ENCODE data around the gene SMIM35.
"Not testable (repeated sequence)": the region's sequence is repeated elsewhere in the genome, so short reads cannot be mapped to it uniquely, and the experiment has no call there.

The SMIM35 gene

DNA sequence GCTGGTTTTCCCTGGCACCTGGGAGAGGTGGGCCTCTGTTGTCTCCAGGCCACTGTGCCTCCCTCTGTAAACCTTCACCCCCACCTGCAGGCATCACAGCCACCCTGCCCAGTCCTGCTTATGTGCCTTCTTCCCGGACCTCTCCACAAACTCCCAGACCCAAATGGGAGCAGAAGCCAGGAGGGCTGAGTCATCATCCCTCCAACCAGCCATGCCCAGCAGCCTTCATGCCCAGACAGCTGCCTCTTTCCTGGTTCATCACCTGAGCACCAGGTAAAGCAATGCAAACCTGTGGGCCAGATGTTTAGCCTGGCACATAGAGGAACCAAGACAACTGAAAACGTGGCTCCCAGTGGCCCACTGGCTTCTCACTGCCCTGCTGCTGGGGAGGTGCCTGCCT is 12.0 kb downstream of the SMIM35 start:
- no peak for DNase-seq (ENCODE audit: low read depth)
- Histone ChIP-seq H3K36me3 (ENCODE audit: control insufficient read depth, insufficient read depth, low read length, severe bottlenecking) (no peaks in the 10 kb centered on the region), H3K27me3 (replicated peaks; ENCODE audit: control insufficient read depth, insufficient read depth, low read length) (peaks cover 62% of the 10 kb centered on the region), H3K9me3 (ENCODE audit: control insufficient read depth, low read length) (peaks cover 6% of the 10 kb centered on the region), H3K4me3 (ENCODE audit: low read length) (no peak overlapping the region), H3K4me1 (ENCODE audit: control insufficient read depth, insufficient read depth, low read length) (no peaks in the 10 kb centered on the region), H3K9ac (ENCODE audit: low read length) (no peak overlapping the region)

- H3K9me3 ChIP-seq (ENCODE audit: control insufficient read depth, low read length), result peaks cover 6% of the 10 kb centered on the region
- H3K36me3 ChIP-seq (ENCODE audit: control insufficient read depth, insufficient read depth, low read length, severe bottlenecking), result no peaks in the 10 kb centered on the region
- no peak overlapping the region for H3K4me3 ChIP-seq (ENCODE audit: low read length)
- DNase-seq (ENCODE audit: low read depth), result no peak
- no peaks in the 10 kb centered on the region for H3K4me1 ChIP-seq (ENCODE audit: control insufficient read depth, insufficient read depth, low read length)
- H3K27me3 ChIP-seq (replicated peaks; ENCODE audit: control insufficient read depth, insufficient read depth, low read length), result peaks cover 56% of the 10 kb centered on the region
- H3K9ac ChIP-seq (ENCODE audit: low read length), result no peak overlapping the region
Observed at GRCh38 chr11:118074091-118074685, 12.6 kb downstream of the SMIM35 start.

DNA sequence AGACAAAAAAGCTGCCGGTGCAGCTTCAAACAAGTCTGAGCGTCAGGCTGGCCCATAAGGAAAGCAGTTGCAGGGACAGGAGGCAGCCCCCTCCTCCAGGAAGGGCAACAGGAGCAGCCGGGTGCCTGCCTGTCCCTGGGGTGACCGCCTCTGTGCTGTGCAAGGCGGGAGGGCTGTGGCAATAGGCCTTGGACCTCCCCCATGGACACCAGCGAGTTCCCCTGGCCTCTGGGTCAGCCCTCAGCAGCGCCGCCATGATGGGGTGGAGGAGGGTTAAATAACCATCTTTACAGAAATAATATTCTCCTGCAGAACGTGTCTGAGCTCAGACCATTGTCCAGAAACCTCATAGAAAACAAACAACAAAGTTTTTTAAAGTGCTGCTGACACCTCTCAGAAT is 13.2 kb downstream of the SMIM35 start:
- H3K4me3 ChIP-seq (ENCODE audit: low read length), result no peak overlapping the region
- no peaks in the 10 kb centered on the region for H3K4me1 ChIP-seq (ENCODE audit: control insufficient read depth, insufficient read depth, low read length)
- DNase-seq (ENCODE audit: low read depth), result no peak
- H3K36me3 ChIP-seq (ENCODE audit: control insufficient read depth, insufficient read depth, low read length, severe bottlenecking), result no peaks in the 10 kb centered on the region
- peaks cover 6% of the 10 kb centered on the region for H3K9me3 ChIP-seq (ENCODE audit: control insufficient read depth, low read length)
- no peak overlapping the region for H3K9ac ChIP-seq (ENCODE audit: low read length)
- peaks cover 53% of the 10 kb centered on the region for H3K27me3 ChIP-seq (replicated peaks; ENCODE audit: control insufficient read depth, insufficient read depth, low read length)

DNA sequence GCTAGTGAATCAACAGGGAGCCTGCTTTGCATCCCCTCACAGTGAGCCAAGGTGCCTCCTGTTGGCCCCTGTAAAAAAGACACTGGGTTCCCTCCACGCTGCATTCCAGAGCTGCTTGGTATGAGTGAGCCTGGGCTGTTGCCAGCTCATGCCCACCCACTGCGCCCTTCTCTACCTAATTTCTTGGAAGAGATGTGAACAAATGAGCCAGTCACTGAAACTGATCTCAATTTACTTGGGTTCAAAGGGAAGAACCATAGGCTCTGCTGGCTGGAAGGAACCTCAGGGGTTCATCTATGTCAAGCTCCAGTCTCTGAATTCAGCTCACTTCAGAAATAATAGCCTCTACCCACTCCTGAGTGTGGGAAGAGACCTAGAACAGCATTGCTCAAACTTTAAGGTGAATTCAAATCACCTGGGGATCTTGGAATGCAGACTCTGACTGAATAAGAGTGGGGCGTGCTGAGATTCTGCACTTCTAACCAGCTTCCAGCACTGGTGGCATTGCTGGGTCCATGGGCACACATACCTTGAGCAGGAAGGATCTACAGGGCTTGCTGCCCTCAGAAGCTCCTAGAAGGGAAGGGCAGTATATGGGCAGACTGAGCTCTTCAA is 15.2 kb downstream of the SMIM35 start:
- no peak for DNase-seq (ENCODE audit: low read depth)

DNA sequence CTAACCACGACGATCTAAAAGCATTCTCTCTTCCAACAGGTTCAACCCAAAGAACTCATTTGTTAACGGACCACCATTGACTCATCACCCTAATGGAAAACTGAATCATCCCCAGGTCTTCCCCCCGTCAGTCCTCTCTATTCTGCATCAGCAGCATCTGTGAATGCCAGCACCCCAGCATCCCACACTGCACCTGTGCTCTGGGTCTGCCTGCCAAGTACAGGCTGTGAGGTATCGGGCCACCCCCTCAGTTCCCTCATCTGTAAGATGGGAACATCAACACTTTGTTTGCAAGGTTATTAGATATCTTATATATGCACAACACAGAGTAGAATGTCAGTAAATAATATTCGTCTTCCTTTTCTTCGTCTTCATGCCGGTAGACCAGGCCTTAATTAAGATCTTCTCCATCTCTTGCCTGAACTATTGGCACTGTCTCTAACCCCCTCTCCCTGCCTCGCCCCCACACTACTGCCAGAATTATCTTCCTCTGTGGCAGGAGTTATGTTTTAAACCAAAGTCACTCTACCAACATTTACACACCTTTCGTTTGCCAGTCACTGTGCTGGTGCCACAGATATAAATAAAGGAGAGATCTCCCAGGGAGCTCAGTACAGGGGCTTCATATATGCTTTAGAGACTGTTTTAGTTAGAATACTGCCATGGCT is 17.7 kb downstream of the SMIM35 start:
- no peak overlapping the region for H3K4me3 ChIP-seq (ENCODE audit: low read length)
- no peaks in the 10 kb centered on the region for H3K36me3 ChIP-seq (ENCODE audit: control insufficient read depth, insufficient read depth, low read length, severe bottlenecking)
- H3K4me1 ChIP-seq (ENCODE audit: control insufficient read depth, insufficient read depth, low read length), result no peaks in the 10 kb centered on the region
- no peaks in the 10 kb centered on the region for H3K9me3 ChIP-seq (ENCODE audit: control insufficient read depth, low read length)
- no peak overlapping the region for H3K9ac ChIP-seq (ENCODE audit: low read length)
- DNase-seq (ENCODE audit: low read depth), result no peak
- peaks cover 57% of the 10 kb centered on the region for H3K27me3 ChIP-seq (replicated peaks; ENCODE audit: control insufficient read depth, insufficient read depth, low read length)

More for the DNA sequence above, 15.2 kb downstream of the SMIM35 start:
- H3K9ac ChIP-seq (ENCODE audit: low read length), result no peak overlapping the region
- peaks cover 3% of the 10 kb centered on the region for H3K9me3 ChIP-seq (ENCODE audit: control insufficient read depth, low read length)
- no peak overlapping the region for H3K4me3 ChIP-seq (ENCODE audit: low read length)
- H3K36me3 ChIP-seq (ENCODE audit: control insufficient read depth, insufficient read depth, low read length, severe bottlenecking), result no peaks in the 10 kb centered on the region
- no peaks in the 10 kb centered on the region for H3K4me1 ChIP-seq (ENCODE audit: control insufficient read depth, insufficient read depth, low read length)
- H3K27me3 ChIP-seq (replicated peaks; ENCODE audit: control insufficient read depth, insufficient read depth, low read length), result peaks cover 44% of the 10 kb centered on the region

- H3K36me3 ChIP-seq (ENCODE audit: control insufficient read depth, insufficient read depth, low read length, severe bottlenecking), result no peaks in the 10 kb centered on the region
- H3K27me3 ChIP-seq (replicated peaks; ENCODE audit: control insufficient read depth, insufficient read depth, low read length), result peaks cover 59% of the 10 kb centered on the region
- H3K9ac ChIP-seq (ENCODE audit: low read length), result no peak overlapping the region
- H3K4me3 ChIP-seq (ENCODE audit: low read length), result no peak overlapping the region
- no peak for DNase-seq (ENCODE audit: low read depth)
- H3K9me3 ChIP-seq (ENCODE audit: control insufficient read depth, low read length), result no peaks in the 10 kb centered on the region
- H3K4me1 ChIP-seq (ENCODE audit: control insufficient read depth, insufficient read depth, low read length), result no peaks in the 10 kb centered on the region
Observed at GRCh38 chr11:118068206-118068944, 18.4 kb downstream of the SMIM35 start.

DNA sequence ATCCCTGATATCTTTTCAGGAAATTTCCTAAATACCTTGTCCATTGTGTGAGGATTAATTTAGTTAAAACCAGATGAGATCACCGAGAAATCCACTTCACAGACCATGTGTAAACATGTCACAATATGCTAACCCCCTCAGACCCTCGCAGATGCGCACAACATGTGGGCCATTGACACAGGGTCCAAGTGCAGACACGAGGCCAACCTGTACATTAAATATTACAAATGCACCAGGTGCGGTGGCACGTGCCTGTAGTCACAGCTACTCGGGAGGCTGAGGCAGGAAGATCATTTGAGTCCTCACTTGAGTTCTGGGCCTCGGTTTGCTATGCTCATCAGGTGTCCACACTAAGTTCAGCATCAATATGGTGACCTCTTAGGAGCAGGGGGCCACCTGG is 19.8 kb downstream of the SMIM35 start:
- Histone ChIP-seq H3K4me1 (ENCODE audit: control insufficient read depth, insufficient read depth, low read length) (no peaks in the 10 kb centered on the region), H3K36me3 (ENCODE audit: control insufficient read depth, insufficient read depth, low read length, severe bottlenecking) (no peaks in the 10 kb centered on the region), H3K4me3 (ENCODE audit: low read length) (no peak overlapping the region), H3K9ac (ENCODE audit: low read length) (no peak overlapping the region), H3K9me3 (ENCODE audit: control insufficient read depth, low read length) (no peaks in the 10 kb centered on the region), H3K27me3 (replicated peaks; ENCODE audit: control insufficient read depth, insufficient read depth, low read length) (peaks cover 50% of the 10 kb centered on the region)
- no peak for DNase-seq (ENCODE audit: low read depth)

DNA sequence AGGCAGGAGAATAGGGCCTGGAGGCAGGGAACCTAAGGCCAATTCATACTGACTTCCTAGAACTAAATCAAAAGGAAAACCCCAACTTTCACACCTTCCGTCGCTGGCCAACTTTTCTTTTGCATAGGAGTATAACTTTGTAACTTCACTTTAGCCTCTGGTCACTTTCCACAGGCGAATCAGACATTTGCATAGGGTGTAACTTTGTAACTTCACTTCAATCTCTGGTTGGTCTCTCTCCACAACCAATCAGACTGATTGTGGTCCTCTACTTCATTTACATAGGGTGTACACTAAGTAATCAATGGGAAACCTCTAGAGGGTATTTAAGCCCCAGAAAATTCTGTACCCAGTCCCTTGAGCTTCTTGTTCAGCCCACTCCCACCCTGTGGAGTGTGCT is 21.4 kb downstream of the SMIM35 start:
- H3K4me1 ChIP-seq (ENCODE audit: control insufficient read depth, insufficient read depth, low read length), result no peaks in the 10 kb centered on the region
- DNase-seq (ENCODE audit: low read depth), result no peak
- H3K27me3 ChIP-seq (replicated peaks; ENCODE audit: control insufficient read depth, insufficient read depth, low read length), result peaks cover 35% of the 10 kb centered on the region
- H3K9me3 ChIP-seq (ENCODE audit: control insufficient read depth, low read length), result no peaks in the 10 kb centered on the region
- H3K9ac ChIP-seq (ENCODE audit: low read length), result no peak overlapping the region
- H3K36me3 ChIP-seq (ENCODE audit: control insufficient read depth, insufficient read depth, low read length, severe bottlenecking), result no peaks in the 10 kb centered on the region
- H3K4me3 ChIP-seq (ENCODE audit: low read length), result no peak overlapping the region

- Histone ChIP-seq H3K9ac (ENCODE audit: low read length) (no peak overlapping the region), H3K4me1 (ENCODE audit: control insufficient read depth, insufficient read depth, low read length) (no peaks in the 10 kb centered on the region), H3K27me3 (replicated peaks; ENCODE audit: control insufficient read depth, insufficient read depth, low read length) (peaks cover 34% of the 10 kb centered on the region), H3K4me3 (ENCODE audit: low read length) (no peak overlapping the region), H3K36me3 (ENCODE audit: control insufficient read depth, insufficient read depth, low read length, severe bottlenecking) (no peaks in the 10 kb centered on the region), H3K9me3 (ENCODE audit: control insufficient read depth, low read length) (no peaks in the 10 kb centered on the region)
- DNase-seq (ENCODE audit: low read depth), result no peak
Observed at GRCh38 chr11:118064956-118065355, 21.8 kb downstream of the SMIM35 start.

DNA sequence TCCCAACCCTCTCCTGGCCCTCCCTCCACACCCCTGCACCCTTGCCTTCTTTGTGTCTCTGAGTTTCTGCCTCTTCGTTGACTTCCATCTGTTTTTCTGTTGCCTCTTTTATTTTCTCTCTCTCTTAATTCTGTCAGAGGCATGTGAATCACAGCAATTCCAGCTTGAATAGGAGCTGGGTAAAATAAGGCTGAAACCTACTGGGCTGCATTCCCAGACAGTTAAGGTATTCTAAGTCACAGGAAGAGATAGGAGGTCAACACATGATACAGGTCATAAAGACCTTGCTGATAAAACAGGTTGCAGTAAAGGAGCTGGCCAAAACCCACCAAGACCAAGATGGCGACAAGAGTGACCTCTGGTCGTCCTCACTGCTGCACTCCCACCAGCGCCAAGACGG is 24.1 kb downstream of the SMIM35 start:
- H3K4me3 ChIP-seq (ENCODE audit: low read length); DNase-seq (ENCODE audit: low read depth); H3K36me3 ChIP-seq (ENCODE audit: control insufficient read depth, insufficient read depth, low read length, severe bottlenecking); H3K4me1 ChIP-seq (ENCODE audit: control insufficient read depth, insufficient read depth, low read length); H3K9me3 ChIP-seq (ENCODE audit: control insufficient read depth, low read length); H3K9ac ChIP-seq (ENCODE audit: low read length): not testable (repeated sequence)
- H3K27me3 ChIP-seq (replicated peaks; ENCODE audit: control insufficient read depth, insufficient read depth, low read length), result peaks cover 36% of the 10 kb centered on the region

- not testable (repeated sequence) for H3K36me3 ChIP-seq (ENCODE audit: control insufficient read depth, insufficient read depth, low read length, severe bottlenecking); H3K4me3 ChIP-seq (ENCODE audit: low read length); DNase-seq (ENCODE audit: low read depth); H3K9ac ChIP-seq (ENCODE audit: low read length); H3K4me1 ChIP-seq (ENCODE audit: control insufficient read depth, insufficient read depth, low read length); H3K9me3 ChIP-seq (ENCODE audit: control insufficient read depth, low read length)
- peaks cover 41% of the 10 kb centered on the region for H3K27me3 ChIP-seq (replicated peaks; ENCODE audit: control insufficient read depth, insufficient read depth, low read length)
Observed at GRCh38 chr11:118062181-118062580, 24.6 kb downstream of the SMIM35 start.
